GM19372 (cell line): Measurements from ENCODE around the gene SEC16A.

Source experiments
- ATAC-seq: cut with Tn5 transposase; IDR thresholded peaks from one replicate; pipeline ENCODE4 v1.9.1; 2021; ENCODE audit warnings: mild to moderate bottlenecking, low read depth, moderate library complexity; ENCODE audit not compliant: unreplicated experiment

SEC16A gene

GRCh38 chr9:136488247-136489214 is 5.7 kb upstream of the SEC16A start:
- ATAC-seq, result no peak

- ATAC-seq, result no peak
Measured at GRCh38 chr9:136487672-136488071, 4.8 kb upstream of the SEC16A start.

- ATAC-seq, result no peak
Measured at GRCh38 chr9:136486823-136487620, 4.2 kb upstream of the SEC16A start.

GRCh38 chr9:136486131-136486530 is 3.3 kb upstream of the SEC16A start:
- no peak for ATAC-seq

- no peak for ATAC-seq
Measured at GRCh38 chr9:136485049-136486045, 2.5 kb upstream of the SEC16A start.

GRCh38 chr9:136484153-136485048 is 1.6 kb upstream of the SEC16A start:
- no peak for ATAC-seq

- ATAC-seq, result peak; percentile 55
Measured at GRCh38 chr9:136483589-136484152, 831 bp upstream of the SEC16A start.

GRCh38 chr9:136482046-136482792 is 621 bp downstream of the SEC16A start:
- ATAC-seq, result no peak

- no peak for ATAC-seq
Measured at GRCh38 chr9:136481558-136481957, 1.3 kb downstream of the SEC16A start.

- no peak for ATAC-seq
Measured at GRCh38 chr9:136476369-136477150, 6.3 kb downstream of the SEC16A start.

- no peak for ATAC-seq
Measured at GRCh38 chr9:136474974-136475865, 7.6 kb downstream of the SEC16A start.

GRCh38 chr9:136474021-136474640 is 8.7 kb downstream of the SEC16A start:
- no peak for ATAC-seq

GRCh38 chr9:136473354-136473721 is 9.5 kb downstream of the SEC16A start:
- no peak for ATAC-seq

GRCh38 chr9:136472640-136473353 is 10.0 kb downstream of the SEC16A start:
- no peak for ATAC-seq

- no peak for ATAC-seq
Measured at GRCh38 chr9:136471802-136472487, 10.9 kb downstream of the SEC16A start.
